H1 (cell line): ENCODE data around the gene ZNF672. TPM values are rescaled to one million over a fixed set of nuclear protein-coding genes. Genes with fewer than 3 reads are reported as not detected.

Experiments used
- CTCF ChIA-PET: fragments of 300-600 bp; sonication (Branson Sonifier 250); formaldehyde crosslinking; loops from one replicate; lab custom pipeline; 2021; ENCODE audit not compliant: partially characterized antibody; lab: Charles Lee
- POLR2A ChIA-PET: fragments of 300-600 bp; sonication (Branson Sonifier 250); formaldehyde crosslinking; loops from one replicate; lab custom pipeline; 2021; ENCODE audit warnings: inconsistent platforms; ENCODE audit not compliant: partially characterized antibody; lab: Charles Lee
- DNase-seq, 2 experiments: peaks; one replicate each; pipeline versions ENCODE4 v3.0.0 to v3.0.0-alpha.2; 2010 to 2022; ENCODE audit warnings: low spot score in 2 of 2, low read depth in 1 of 2, mixed read lengths in 1 of 2
- FAIRE-seq: peaks from 2 replicates; lab custom pipeline; 2011; peaks lifted over from hg19 to GRCh38; lab: Jason Lieb, UNC
- H2AFZ ChIP-seq: 2 replicates; pipeline ENCODE4 v1.8.1; 2012; ENCODE audit warnings: low read length, inconsistent platforms
- H2AK5ac ChIP-seq: 2 replicates; pipeline ENCODE4 v1.6.1; 2013; ENCODE audit warnings: low read depth, low read length
- H2BK120ac ChIP-seq: replicated peaks from 2 replicates; pipeline ENCODE3; 2013; ENCODE audit warnings: low read depth, low read length, inconsistent platforms
- H2BK12ac ChIP-seq: 2 replicates; pipeline ENCODE4 v1.6.1; 2013; ENCODE audit warnings: low read depth, low read length
- H2BK15ac ChIP-seq: 2 replicates; pipeline ENCODE4 v1.6.1; 2013; ENCODE audit warnings: low read length
- H2BK20ac ChIP-seq: 2 replicates; pipeline ENCODE4 v1.6.1; 2013; ENCODE audit warnings: low read length
- H2BK5ac ChIP-seq: 2 replicates; pipeline ENCODE4 v1.6.1; 2013; ENCODE audit warnings: low read depth, low read length
- H3K14ac ChIP-seq: 2 replicates; pipeline ENCODE4 v1.6.1; 2013; ENCODE audit warnings: inconsistent platforms; ENCODE audit not compliant: insufficient read length
- H3K18ac ChIP-seq: 2 replicates; pipeline ENCODE4 v1.6.1; 2013; ENCODE audit warnings: low read length; ENCODE audit errors: extremely low read depth
- H3K23ac ChIP-seq: 2 replicates; pipeline ENCODE4 v1.6.1; 2013; ENCODE audit warnings: inconsistent platforms; ENCODE audit not compliant: insufficient read length
- H3K23me2 ChIP-seq: 2 replicates; pipeline ENCODE4 v1.6.1; 2013; ENCODE audit warnings: low read depth, low read length
- H3K27ac ChIP-seq: 2 replicates; pipeline ENCODE4 v1.6.1; 2011; ENCODE audit warnings: low read depth, low read length, inconsistent platforms
- H3K27me3 ChIP-seq, 4 experiments: replicated peaks in 1 of 4; 1 replicate in 1 of 4; 2 replicates in 3 of 4; pipeline versions ENCODE4 v1.6.1 to v1.8.1; 2011 to 2013; ENCODE audit warnings: low read length in 3 of 4, mild to moderate bottlenecking in 3 of 4, inconsistent platforms in 2 of 4, mixed read lengths in 2 of 4, moderate library complexity in 1 of 4; ENCODE audit not compliant: control insufficient read depth in 3 of 4, insufficient read depth in 3 of 4; ENCODE audit errors: extremely low read depth in 1 of 4
- H3K36me3 ChIP-seq, 4 experiments: 2 replicates each; pipeline versions ENCODE4 v1.6.1 to v1.8.1; 2011 to 2013; ENCODE audit warnings: mild to moderate bottlenecking in 4 of 4, low read length in 3 of 4, moderate library complexity in 2 of 4, control low read depth in 1 of 4, inconsistent platforms in 1 of 4; ENCODE audit not compliant: insufficient read depth in 4 of 4, control insufficient read depth in 2 of 4
- H3K4ac ChIP-seq: replicated peaks from 2 replicates; pipeline ENCODE3; 2013; ENCODE audit warnings: low read length, low read depth, mixed read lengths, inconsistent platforms; ENCODE audit not compliant: insufficient read length
- H3K4me1 ChIP-seq, 4 experiments: replicated peaks in 1 of 4; 1 replicate in 1 of 4; 2 replicates in 3 of 4; pipeline versions ENCODE4 v1.6.1 to v1.8.1; 2011 to 2013; ENCODE audit warnings: low read length in 3 of 4, inconsistent platforms in 2 of 4, mixed read lengths in 1 of 4; ENCODE audit not compliant: insufficient read depth in 4 of 4, control insufficient read depth in 3 of 4
- H3K4me2 ChIP-seq, 2 experiments: 2 replicates each; pipeline versions ENCODE4 v1.6.1 to v1.8.1; 2011 to 2013; ENCODE audit warnings: low read depth in 2 of 2, low read length in 2 of 2, control low read depth in 1 of 2, inconsistent platforms in 1 of 2, mild to moderate bottlenecking in 1 of 2; ENCODE audit not compliant: insufficient read depth in 1 of 2
- H3K4me3 ChIP-seq, 4 experiments: fragments of 200-600, 300-600 bp in 1 of 4; sonication (generic), shearing (Covaris generic), sonication (Bioruptor Twin) in 1 of 4; 2 replicates each; pipeline versions ENCODE4 v1.5.1 to v1.8.1; 2011 to 2016; ENCODE audit warnings: low read length in 4 of 4, low read depth in 3 of 4, control low read depth in 2 of 4, inconsistent platforms in 2 of 4, mild to moderate bottlenecking in 2 of 4, mixed read lengths in 1 of 4, moderate library complexity in 1 of 4; ENCODE audit not compliant: insufficient read depth in 2 of 4; ENCODE audit errors: extremely low read depth in 1 of 4
- H3K56ac ChIP-seq: replicated peaks from 2 replicates; pipeline ENCODE3; 2013; ENCODE audit warnings: low read depth, mild to moderate bottlenecking, mixed read lengths, low read length, inconsistent platforms; ENCODE audit not compliant: insufficient read length
- H3K79me1 ChIP-seq: 2 replicates; pipeline ENCODE4 v1.6.1; 2013; ENCODE audit warnings: low read depth, low read length, control low read depth
- H3K79me2 ChIP-seq, 2 experiments: 2 replicates each; pipeline versions ENCODE4 v1.6.1 to v1.8.1; 2012 to 2013; ENCODE audit warnings: low read length in 2 of 2, mild to moderate bottlenecking in 2 of 2, inconsistent platforms in 1 of 2; ENCODE audit not compliant: insufficient read depth in 2 of 2, control insufficient read depth in 1 of 2
- H3K9ac ChIP-seq, 4 experiments: replicated peaks in 1 of 4; 1 replicate in 1 of 4; 2 replicates in 3 of 4; pipeline versions ENCODE4 v1.6.1 to v1.8.1; 2011 to 2013; ENCODE audit warnings: low read depth in 3 of 4, low read length in 3 of 4, control low read depth in 2 of 4, mild to moderate bottlenecking in 2 of 4, moderate library complexity in 2 of 4, inconsistent platforms in 1 of 4; ENCODE audit errors: extremely low read depth in 1 of 4
- H3K9me3 ChIP-seq, 2 experiments: 2 replicates each; pipeline versions ENCODE4 v1.6.1 to v1.8.1; 2012 to 2013; ENCODE audit warnings: mild to moderate bottlenecking in 2 of 2, moderate library complexity in 2 of 2, control low read depth in 1 of 2, inconsistent platforms in 1 of 2, low read depth in 1 of 2, low read length in 1 of 2, mixed read lengths in 1 of 2; ENCODE audit not compliant: insufficient read depth in 2 of 2
- H4K20me1 ChIP-seq, 2 experiments: replicated peaks in 1 of 2; 2 replicates each; pipeline versions ENCODE3 to v1.8.1; 2011 to 2013; ENCODE audit warnings: inconsistent platforms in 2 of 2, low read length in 2 of 2, mild to moderate bottlenecking in 1 of 2; ENCODE audit not compliant: insufficient read depth in 2 of 2, control insufficient read depth in 1 of 2
- H4K5ac ChIP-seq: 2 replicates; pipeline ENCODE4 v1.6.1; 2013; ENCODE audit warnings: low read length, low read depth, mixed read lengths, inconsistent platforms; ENCODE audit not compliant: insufficient read length
- H4K8ac ChIP-seq: 2 replicates; pipeline ENCODE4 v1.8.0; 2013; ENCODE audit warnings: mild to moderate bottlenecking, moderate library complexity, low read length, inconsistent platforms; ENCODE audit not compliant: insufficient read depth; ENCODE audit errors: extremely low read depth
- H4K91ac ChIP-seq: replicated peaks from 2 replicates; pipeline ENCODE3; 2013; ENCODE audit warnings: low read length, mixed read lengths, inconsistent platforms; ENCODE audit not compliant: insufficient read length
- CHD2 ChIP-seq: IDR thresholded peaks from 2 replicates; pipeline ENCODE4 v1.6.1; 2012; ENCODE audit warnings: low read length, improper control_type of control experiment
- FOSL1 ChIP-seq: IDR thresholded peaks from 2 replicates; pipeline ENCODE4 v1.6.1; 2011; ENCODE audit warnings: mild to moderate bottlenecking, low read depth, low read length, moderate library complexity; ENCODE audit not compliant: insufficient read depth
- WGBS, 2 experiments: shearing (Covaris generic) in 1 of 2; methylation state at CpG; one replicate each; pipeline versions ENCODE4 v1.1.6 to v1.1.7; 2013 to 2015; ENCODE audit warnings: low lambda C conversion rate in 2 of 2, mixed read lengths in 2 of 2, inconsistent platforms in 1 of 2, low coverage in 1 of 2, missing lambda C conversion rate in 1 of 2; ENCODE audit not compliant: insufficient replicate concordance in 2 of 2, insufficient coverage in 1 of 2, insufficient read length in 1 of 2; ENCODE audit errors: extremely low coverage in 1 of 2, missing lambda C conversion rate in 1 of 2; 5-methylcytosine and 5-hydroxymethylcytosine counted together
- polyA plus RNA-seq, 7 experiments: library from polyadenylated mRNA; depleted of rRNA in 3 of 7; stranded (reverse) in 5 of 7; unstranded in 2 of 7; fragments of >200 nt in 5 of 7; fragments of 200-250 nt in 2 of 7; gene quantifications; 1 replicate in 5 of 7; 2 replicates in 1 of 7; 4 replicates in 1 of 7; pipeline versions ENCODE4 v1.2.1 to v1.2.3, GENCODE V29; 2011 to 2013; ENCODE audit warnings: missing spikeins in 2 of 7, mixed read lengths in 2 of 7
- total RNA-seq: library from RNA; stranded (reverse); fragmentation: NEBNext Ultra II Directional; extraction: Animal tissue kit (Norgen Biotek cat#: 25700); gene quantifications from 2 replicates; pipeline ENCODE4 v1.2.1, GENCODE V29; 2021

ZNF672 gene
- total and polyA plus RNA-seq, 2 of the 8 experiments (the other 6 are each of a cell fraction or from before 2014, with no cell fraction given) = 30.7 to 40.4 TPM

- Histone ChIP-seq H2AFZ (no peak overlapping the region), H3K14ac (no peak overlapping the region), H3K79me1 (no peaks in the 10 kb centered on the region), H2AK5ac (no peak overlapping the region), H4K91ac (no peak overlapping the region), H2BK12ac (no peak overlapping the region), H3K36me3 (no peaks in the 10 kb centered on the region), H3K27me3 (no peaks in the 10 kb centered on the region), H3K79me2 (no peaks in the 10 kb centered on the region), H3K4me2 (no peak overlapping the region), H3K23ac (no peak overlapping the region), H2BK15ac (no peak overlapping the region), H4K8ac (no peak overlapping the region), H3K27ac (no peak overlapping the region), H3K9ac (no peak overlapping the region), H4K5ac (no peak overlapping the region), H3K23me2 (no peaks in the 10 kb centered on the region), H3K18ac (no peak overlapping the region), H3K56ac (no peak overlapping the region), H3K9me3 (peaks cover 68 to 83% of the 10 kb centered on the region in 2 experiments), H3K4me3 (no peak overlapping the region), H2BK120ac (no peak overlapping the region), H4K20me1 (no peaks in the 10 kb centered on the region), H2BK20ac (no peak overlapping the region), H2BK5ac (no peak overlapping the region), H3K4ac (no peak overlapping the region), H3K4me1 (no peaks in the 10 kb centered on the region)
- WGBS, 2 experiments = 74% methylated on average over 5 of the region's 5 CpGs; no CpG with 5 or more reads in 1 of the 2 experiments
- FAIRE-seq (no peak), DNase-seq (no peak)
- POLR2A ChIA-PET = interaction anchor here (1.5 kb wide), 1 partner anchor 16 kb away, joined by 3 read pairs; no protein-coding TSS in a partner anchor
- CTCF ChIA-PET = interaction anchor here (0.6 to 1.1 kb wide), 2 partner anchors 40 to 1241 kb away, joined by 3 to 4 read pairs; no protein-coding TSS in a partner anchor
- TF ChIP-seq FOSL1 (no peak), CHD2 (no peak)
These were observed 47.6 kb upstream of the ZNF672 start for GRCh38 chr1:248790456-248790855.
